GM10266 (cell line): ENCODE measurements around the gene PODNL1.
A peak's percentile ranks its signal among the peaks of the same experiment; 100 is the strongest.

Source experiments
- DNase-seq: peaks from one replicate; pipeline ENCODE4 v3.0.0; 2012; ENCODE audit errors: extremely low spot score
- CTCF ChIP-seq: IDR thresholded peaks from 2 replicates; pipeline ENCODE4 v1.5.1; 2012; ENCODE audit warnings: mild to moderate bottlenecking, low read depth; ENCODE audit not compliant: control insufficient read depth, insufficient read depth; ENCODE audit errors: missing control alignments

The PODNL1 gene

GRCh38 chr19:13959962-13960862, 22.0 kb upstream of the PODNL1 start:
- DNase-seq: peak; percentile 71

DNA sequence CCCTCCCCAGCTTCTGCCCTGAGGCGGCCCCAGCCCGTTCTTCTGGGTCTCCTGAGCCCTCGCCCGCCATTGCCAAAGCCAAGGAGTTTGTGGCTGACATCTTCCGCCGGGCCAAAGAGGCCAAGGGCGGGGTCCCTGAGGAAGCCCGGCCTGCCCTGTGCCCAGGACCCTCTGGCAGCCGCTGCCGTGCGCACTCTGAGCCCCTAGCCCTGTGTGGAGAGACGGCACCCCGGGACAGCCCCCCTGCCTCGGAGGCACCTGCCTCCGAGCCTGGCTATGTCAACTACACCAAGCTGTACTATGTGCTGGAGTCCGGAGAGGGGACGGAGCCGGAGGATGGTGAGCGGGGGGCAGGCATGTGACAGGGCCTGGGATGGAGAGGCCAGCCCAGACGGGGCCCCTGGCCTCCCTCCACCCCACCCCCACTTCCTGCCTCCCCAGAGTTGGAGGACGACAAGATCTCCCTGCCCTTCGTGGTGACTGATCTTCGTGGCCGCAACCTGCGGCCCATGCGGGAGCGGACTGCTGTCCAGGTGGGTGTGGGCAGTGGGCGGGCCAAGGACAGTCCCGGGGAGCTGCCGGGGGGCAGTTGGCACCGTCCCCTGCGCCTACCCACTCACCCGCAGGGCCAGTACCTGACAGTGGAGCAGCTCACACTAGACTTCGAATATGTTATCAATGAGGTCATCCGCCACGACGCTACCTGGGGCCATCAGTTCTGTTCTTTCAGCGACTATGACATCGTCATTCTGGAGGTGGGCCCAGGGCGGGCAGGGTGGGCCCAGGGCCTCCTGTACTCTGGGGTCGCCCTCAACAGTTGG, 21.1 kb upstream of the PODNL1 start:
- no peak for DNase-seq

More at GRCh38 chr19:13959962-13960862, 22.0 kb upstream of the PODNL1 start:
- peak; percentile 35 for TF ChIP-seq CTCF

DNA sequence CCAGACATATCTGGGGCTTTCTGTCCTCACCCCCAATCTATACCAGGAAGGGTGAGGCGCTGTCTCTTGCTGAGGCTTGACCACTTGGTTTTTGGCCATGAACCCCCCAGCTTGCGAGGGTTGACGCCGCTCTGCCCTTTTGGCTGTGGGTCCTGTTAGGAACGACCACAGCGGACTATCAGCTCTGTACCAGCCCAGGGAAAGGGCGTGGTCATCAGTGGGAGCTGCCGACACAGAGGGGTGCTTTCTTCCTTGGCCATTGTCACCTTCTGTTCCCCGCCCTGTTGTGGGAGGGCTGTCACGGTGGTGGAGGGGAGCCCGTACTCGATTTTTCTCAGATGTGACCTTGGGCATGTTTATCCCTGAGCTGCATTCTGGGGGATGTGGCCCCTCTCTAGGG, 19.8 kb upstream of the PODNL1 start:
- DNase-seq: no peak
- TF ChIP-seq CTCF: no peak

More for the DNA sequence above, 21.1 kb upstream of the PODNL1 start:
- no peak for TF ChIP-seq CTCF

DNA sequence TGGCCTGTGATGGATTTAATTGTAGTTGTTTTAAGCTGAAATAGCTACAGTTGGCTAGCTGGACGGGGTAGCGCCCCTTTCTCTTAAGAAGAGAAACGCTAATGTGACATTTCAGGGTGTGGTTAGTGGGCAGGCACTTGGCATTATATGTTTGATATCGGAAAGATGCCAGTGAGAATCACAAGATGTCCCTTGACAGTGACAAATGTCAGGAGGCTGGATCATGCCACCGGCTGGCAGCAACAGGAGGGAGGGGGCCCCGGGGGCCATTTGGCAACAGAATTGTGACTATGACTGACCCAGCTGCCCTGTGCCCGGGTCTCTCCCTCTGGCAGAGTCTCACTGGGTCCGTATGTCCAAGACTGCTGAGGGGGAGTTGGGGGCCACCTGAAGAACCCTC, 18.8 kb upstream of the PODNL1 start:
- no peak for DNase-seq
- no peak for TF ChIP-seq CTCF

DNA sequence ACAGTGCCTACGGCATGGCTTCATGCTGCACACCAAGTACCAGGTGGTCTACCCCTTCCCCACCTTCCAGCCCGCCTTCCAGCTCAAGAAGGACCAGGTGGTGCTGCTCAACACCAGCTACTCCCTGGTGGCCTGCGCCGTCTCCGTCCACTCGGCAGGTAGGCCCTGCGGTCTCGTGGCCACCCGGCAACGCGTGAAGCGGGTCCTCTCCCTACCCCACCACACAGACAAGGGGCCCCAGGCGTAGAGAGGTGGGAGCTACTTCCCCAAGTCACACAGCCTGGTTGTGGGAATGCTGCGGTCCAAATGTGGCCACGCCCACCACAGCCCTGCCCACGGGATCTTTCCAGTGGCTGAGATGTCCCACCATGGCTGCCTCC, 18.1 kb upstream of the PODNL1 start:
- no peak for DNase-seq
- no peak for TF ChIP-seq CTCF

- no peak for TF ChIP-seq CTCF
- no peak for DNase-seq
Observed at GRCh38 chr19:13955662-13956364, 17.6 kb upstream of the PODNL1 start.

GRCh38 chr19:13954185-13954584, 16.0 kb upstream of the PODNL1 start:
- no peak for TF ChIP-seq CTCF
- no peak for DNase-seq
